Measurements from ENCODE around the gene MAGI3.

DNA sequence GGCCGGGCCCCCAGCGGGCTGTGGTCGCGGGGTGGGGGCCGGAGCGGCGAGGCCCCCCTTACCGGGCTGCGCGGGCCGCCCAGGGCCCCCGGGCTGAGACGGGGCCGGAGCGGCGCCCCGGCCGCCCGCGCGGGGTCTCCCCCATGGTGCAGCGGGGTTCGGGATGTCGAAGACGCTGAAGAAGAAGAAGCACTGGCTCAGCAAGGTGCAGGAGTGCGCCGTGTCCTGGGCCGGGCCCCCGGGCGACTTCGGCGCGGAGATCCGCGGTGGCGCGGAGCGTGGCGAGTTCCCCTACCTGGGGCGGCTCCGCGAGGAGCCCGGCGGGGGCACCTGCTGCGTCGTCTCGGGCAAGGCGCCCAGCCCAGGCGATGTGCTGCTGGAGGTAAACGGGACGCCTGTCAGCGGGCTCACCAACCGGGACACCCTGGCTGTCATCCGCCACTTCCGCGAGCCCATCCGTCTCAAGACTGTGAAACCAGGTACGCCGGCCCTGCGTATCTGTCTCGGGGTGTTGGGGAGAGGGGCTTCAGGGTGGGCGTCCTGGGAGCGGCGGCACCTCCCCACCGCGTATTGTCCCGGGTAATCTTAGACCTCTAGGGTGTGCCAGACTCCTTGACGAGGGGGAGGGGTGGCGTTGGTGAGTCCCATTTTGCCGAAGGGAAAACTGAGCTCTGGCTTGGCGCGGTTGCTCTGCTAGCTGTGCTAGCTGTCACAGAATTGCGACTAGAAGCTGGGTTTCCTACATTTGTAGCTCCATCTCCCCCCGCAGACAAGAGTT is 745 bp downstream of the MAGI3 start:
- TF ChIP-seq, protein P1, sequence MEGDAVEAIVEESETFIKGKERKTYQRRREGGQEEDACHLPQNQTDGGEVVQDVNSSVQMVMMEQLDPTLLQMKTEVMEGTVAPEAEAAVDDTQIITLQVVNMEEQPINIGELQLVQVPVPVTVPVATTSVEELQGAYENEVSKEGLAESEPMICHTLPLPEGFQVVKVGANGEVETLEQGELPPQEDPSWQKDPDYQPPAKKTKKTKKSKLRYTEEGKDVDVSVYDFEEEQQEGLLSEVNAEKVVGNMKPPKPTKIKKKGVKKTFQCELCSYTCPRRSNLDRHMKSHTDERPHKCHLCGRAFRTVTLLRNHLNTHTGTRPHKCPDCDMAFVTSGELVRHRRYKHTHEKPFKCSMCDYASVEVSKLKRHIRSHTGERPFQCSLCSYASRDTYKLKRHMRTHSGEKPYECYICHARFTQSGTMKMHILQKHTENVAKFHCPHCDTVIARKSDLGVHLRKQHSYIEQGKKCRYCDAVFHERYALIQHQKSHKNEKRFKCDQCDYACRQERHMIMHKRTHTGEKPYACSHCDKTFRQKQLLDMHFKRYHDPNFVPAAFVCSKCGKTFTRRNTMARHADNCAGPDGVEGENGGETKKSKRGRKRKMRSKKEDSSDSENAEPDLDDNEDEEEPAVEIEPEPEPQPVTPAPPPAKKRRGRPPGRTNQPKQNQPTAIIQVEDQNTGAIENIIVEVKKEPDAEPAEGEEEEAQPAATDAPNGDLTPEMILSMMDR (tag by site-specific recombination; IDR thresholded peaks at IDR 0.05): peak; percentile 83; the same call in 1 of the 2 replicates
- no peak for TF ChIP-seq ZBTB1 (tag by site-specific recombination; IDR thresholded peaks at IDR 0.05)
